ENCODE results near the gene GVQW3. TPM values are rescaled to one million over a fixed set of nuclear protein-coding genes. Genes with fewer than 3 reads are reported as not detected.

The GVQW3 gene
- total RNA-seq, 2 donors from 2014 or later = 0.89 to 0.90 TPM

GRCh38 chr11:76415073-76415472 is 34.0 kb downstream of the GVQW3 start:
- TF ChIP-seq, protein P1, sequence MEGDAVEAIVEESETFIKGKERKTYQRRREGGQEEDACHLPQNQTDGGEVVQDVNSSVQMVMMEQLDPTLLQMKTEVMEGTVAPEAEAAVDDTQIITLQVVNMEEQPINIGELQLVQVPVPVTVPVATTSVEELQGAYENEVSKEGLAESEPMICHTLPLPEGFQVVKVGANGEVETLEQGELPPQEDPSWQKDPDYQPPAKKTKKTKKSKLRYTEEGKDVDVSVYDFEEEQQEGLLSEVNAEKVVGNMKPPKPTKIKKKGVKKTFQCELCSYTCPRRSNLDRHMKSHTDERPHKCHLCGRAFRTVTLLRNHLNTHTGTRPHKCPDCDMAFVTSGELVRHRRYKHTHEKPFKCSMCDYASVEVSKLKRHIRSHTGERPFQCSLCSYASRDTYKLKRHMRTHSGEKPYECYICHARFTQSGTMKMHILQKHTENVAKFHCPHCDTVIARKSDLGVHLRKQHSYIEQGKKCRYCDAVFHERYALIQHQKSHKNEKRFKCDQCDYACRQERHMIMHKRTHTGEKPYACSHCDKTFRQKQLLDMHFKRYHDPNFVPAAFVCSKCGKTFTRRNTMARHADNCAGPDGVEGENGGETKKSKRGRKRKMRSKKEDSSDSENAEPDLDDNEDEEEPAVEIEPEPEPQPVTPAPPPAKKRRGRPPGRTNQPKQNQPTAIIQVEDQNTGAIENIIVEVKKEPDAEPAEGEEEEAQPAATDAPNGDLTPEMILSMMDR (IDR thresholded peaks at IDR 0.05) = no peak
- Histone ChIP-seq H3K36me3 (no peaks in the 10 kb centered on the region), H3K9me3 (no peaks in the 10 kb centered on the region), H3K4me1 (no peaks in the 10 kb centered on the region), H3K27me3 (no peaks in the 10 kb centered on the region), H3K27ac (no peak overlapping the region), H3K4me3 (no peak overlapping the region)
- no peak for DNase-seq (ENCODE audit: low spot score)

- TF ChIP-seq, protein P1 (IDR thresholded peaks at IDR 0.05) = peak in 1 of 2 donors; percentile 16
- DNase-seq (ENCODE audit: low spot score) = no peak
- Histone ChIP-seq H3K9me3 (no peaks in the 10 kb centered on the region), H3K4me1 (no peaks in the 10 kb centered on the region), H3K27ac (no peak overlapping the region), H3K36me3 (no peaks in the 10 kb centered on the region), H3K4me3 (no peak overlapping the region), H3K27me3 (no peaks in the 10 kb centered on the region)
Measured at GRCh38 chr11:76419896-76420295, 38.8 kb downstream of the GVQW3 start.

GRCh38 chr11:76424379-76424778 is 43.3 kb downstream of the GVQW3 start:
- H3K4me1 ChIP-seq = no peaks in the 10 kb centered on the region
- no peak for DNase-seq (ENCODE audit: low spot score)
- H3K27ac ChIP-seq = no peak overlapping the region
- no peaks in the 10 kb centered on the region for H3K36me3 ChIP-seq
- TF ChIP-seq, protein P1 (IDR thresholded peaks at IDR 0.05) = no peak
- H3K9me3 ChIP-seq = no peaks in the 10 kb centered on the region
- H3K4me3 ChIP-seq = no peak overlapping the region
- no peaks in the 10 kb centered on the region for H3K27me3 ChIP-seq

GRCh38 chr11:76424891-76425290 is 43.8 kb downstream of the GVQW3 start:
- Histone ChIP-seq H3K4me3 (no peak overlapping the region), H3K27ac (no peak overlapping the region), H3K4me1 (no peaks in the 10 kb centered on the region), H3K36me3 (no peaks in the 10 kb centered on the region), H3K9me3 (no peaks in the 10 kb centered on the region), H3K27me3 (no peaks in the 10 kb centered on the region)
- DNase-seq (ENCODE audit: low spot score) = no peak
- TF ChIP-seq, protein P1 (IDR thresholded peaks at IDR 0.05) = no peak

DNA sequence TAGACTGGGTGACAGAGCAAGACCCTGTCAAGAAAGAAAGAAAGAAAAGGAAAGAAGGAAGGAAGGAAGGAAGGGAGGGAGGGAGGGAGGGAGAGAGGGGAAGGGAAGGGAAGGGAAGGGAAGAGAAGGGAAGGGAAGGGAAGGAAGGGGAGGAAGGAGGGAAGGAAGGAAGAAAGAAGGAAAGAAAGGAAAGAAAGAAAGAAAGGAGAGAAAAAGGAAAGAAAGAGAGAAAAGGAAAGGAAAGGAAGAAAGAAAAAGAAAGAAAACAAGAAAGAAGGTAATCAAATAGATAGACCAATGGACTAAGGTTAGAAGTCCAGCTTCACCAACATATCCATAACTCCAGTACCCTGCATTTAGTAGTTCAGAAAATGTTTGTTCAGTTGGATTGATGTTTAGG is 45.5 kb downstream of the GVQW3 start:
- H3K27ac ChIP-seq = no peak overlapping the region
- TF ChIP-seq, protein P1 (IDR thresholded peaks at IDR 0.05) = no peak

DNA sequence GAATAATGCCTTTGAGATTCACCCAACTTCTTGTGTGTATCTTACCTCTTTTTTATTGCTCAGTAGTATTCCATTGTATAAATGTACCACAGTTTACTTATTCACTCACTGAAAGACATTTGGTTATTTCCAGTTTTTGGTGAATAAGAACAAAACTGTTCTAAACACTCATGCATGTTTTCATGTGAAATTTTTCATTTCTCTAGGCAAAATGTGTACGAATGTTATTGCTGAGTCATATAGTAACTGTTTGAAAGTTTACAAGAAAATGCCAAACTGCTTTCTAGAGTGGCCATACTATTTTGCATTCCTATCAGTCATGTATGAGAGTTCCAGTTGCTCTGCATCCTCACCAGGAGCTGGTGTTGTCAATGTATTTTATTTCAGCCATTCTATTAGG is 54.9 kb downstream of the GVQW3 start:
- no peaks in the 10 kb centered on the region for H3K4me1 ChIP-seq
- no peak overlapping the region for H3K27ac ChIP-seq
- H3K9me3 ChIP-seq = no peaks in the 10 kb centered on the region
- no peak overlapping the region for H3K4me3 ChIP-seq
- no peaks in the 10 kb centered on the region for H3K36me3 ChIP-seq
- no peaks in the 10 kb centered on the region for H3K27me3 ChIP-seq
- TF ChIP-seq, protein P1 (IDR thresholded peaks at IDR 0.05) = no peak
- no peak for DNase-seq (ENCODE audit: low spot score)

More for the DNA sequence above, 45.5 kb downstream of the GVQW3 start:
- Histone ChIP-seq H3K9me3 (no peaks in the 10 kb centered on the region), H3K36me3 (no peaks in the 10 kb centered on the region), H3K4me3 (no peak overlapping the region), H3K4me1 (no peaks in the 10 kb centered on the region), H3K27me3 (no peaks in the 10 kb centered on the region)
- DNase-seq (ENCODE audit: low spot score) = no peak

All from right atrium auricular region (tissue), 2 donors.